ENCODE results near the gene SLC25A26. TPM values are rescaled to one million over a fixed set of nuclear protein-coding genes. Genes with fewer than 3 reads are reported as not detected.

SLC25A26 gene
- total and polyA plus RNA-seq, 2 experiments from 2014 or later = 19.8 to 25.7 TPM

- no peak overlapping the region for H3K4me3 ChIP-seq
- H3K9me2 ChIP-seq (replicated peaks; ENCODE audit: insufficient read depth) = no peaks in the 10 kb centered on the region
- H3K27ac ChIP-seq = no peak overlapping the region
- TF ChIP-seq EZH2phosphoT487 (IDR thresholded peaks at IDR 0.05; ENCODE audit: low read depth, severe bottlenecking, unreplicated experiment) = no peak
- TF ChIP-seq EZH2 (IDR thresholded peaks at IDR 0.05; ENCODE audit: borderline replicate concordance) = no peak
- TF ChIP-seq CTCF (IDR thresholded peaks at IDR 0.05; ENCODE audit: poor library complexity) = no peak
- no peaks in the 10 kb centered on the region for H4K20me1 ChIP-seq (ENCODE audit: insufficient read depth, poor library complexity, severe bottlenecking)
- DNase-seq (ENCODE audit: low spot score) = no peak
- H3K36me3 ChIP-seq (replicated peaks; ENCODE audit: insufficient read depth, low read depth) = no peaks in the 10 kb centered on the region
- H3K79me2 ChIP-seq = no peaks in the 10 kb centered on the region
- peaks cover 1% of the 10 kb centered on the region for H3K4me1 ChIP-seq (ENCODE audit: insufficient read depth)
- H3K9me3 ChIP-seq (ENCODE audit: low read depth) = no peaks in the 10 kb centered on the region
- no peaks in the 10 kb centered on the region for H3K27me3 ChIP-seq
- H3K4me2 ChIP-seq = no peak overlapping the region
- WGBS (ENCODE audit: low lambda C conversion rate, missing lambda C conversion rate) = 93% methylated on average over 7 of the region's 7 CpGs
- no peak overlapping the region for H2AFZ ChIP-seq
Observed at GRCh38 chr3:66370179-66370578, 149.4 kb downstream of the SLC25A26 start.

GRCh38 chr3:66371432-66371831 is 150.6 kb downstream of the SLC25A26 start:
- DNase-seq (ENCODE audit: low spot score) = no peak
- Histone ChIP-seq H3K79me2 (no peaks in the 10 kb centered on the region), H3K9me3 (ENCODE audit: low read depth) (no peaks in the 10 kb centered on the region), H2AFZ (no peak overlapping the region), H3K27me3 (no peaks in the 10 kb centered on the region), H4K20me1 (ENCODE audit: insufficient read depth, poor library complexity, severe bottlenecking) (no peaks in the 10 kb centered on the region), H3K36me3 (replicated peaks; ENCODE audit: insufficient read depth, low read depth) (no peaks in the 10 kb centered on the region), H3K27ac (no peak overlapping the region), H3K4me2 (no peak overlapping the region), H3K4me1 (ENCODE audit: insufficient read depth) (no peaks in the 10 kb centered on the region), H3K4me3 (no peak overlapping the region), H3K9me2 (replicated peaks; ENCODE audit: insufficient read depth) (no peaks in the 10 kb centered on the region)
- 96% methylated on average over 7 of the region's 7 CpGs for WGBS (ENCODE audit: low lambda C conversion rate, missing lambda C conversion rate)
- no peak for TF ChIP-seq EZH2 (IDR thresholded peaks at IDR 0.05; ENCODE audit: borderline replicate concordance)
- TF ChIP-seq EZH2phosphoT487 (IDR thresholded peaks at IDR 0.05; ENCODE audit: low read depth, severe bottlenecking, unreplicated experiment) = no peak
- TF ChIP-seq CTCF (IDR thresholded peaks at IDR 0.05; ENCODE audit: poor library complexity) = no peak

- H4K20me1 ChIP-seq (ENCODE audit: insufficient read depth, poor library complexity, severe bottlenecking) = no peaks in the 10 kb centered on the region
- H3K4me3 ChIP-seq = no peak overlapping the region
- 63% methylated on average over 18 of the region's 18 CpGs for WGBS (ENCODE audit: low lambda C conversion rate, missing lambda C conversion rate)
- H3K27ac ChIP-seq = no peak overlapping the region
- no peaks in the 10 kb centered on the region for H3K79me2 ChIP-seq
- H3K4me2 ChIP-seq = no peak overlapping the region
- peaks cover 6% of the 10 kb centered on the region for H3K4me1 ChIP-seq (ENCODE audit: insufficient read depth)
- no peaks in the 10 kb centered on the region for H3K27me3 ChIP-seq
- TF ChIP-seq EZH2phosphoT487 (IDR thresholded peaks at IDR 0.05; ENCODE audit: low read depth, severe bottlenecking, unreplicated experiment) (no peak), CTCF (IDR thresholded peaks at IDR 0.05; ENCODE audit: poor library complexity) (peak; percentile 35)
- H3K9me3 ChIP-seq (ENCODE audit: low read depth) = no peaks in the 10 kb centered on the region
- H3K36me3 ChIP-seq (replicated peaks; ENCODE audit: insufficient read depth, low read depth) = no peaks in the 10 kb centered on the region
- no peak overlapping the region for H2AFZ ChIP-seq
- H3K9me2 ChIP-seq (replicated peaks; ENCODE audit: insufficient read depth) = no peaks in the 10 kb centered on the region
- DNase-seq (ENCODE audit: low spot score) = peak; percentile 47
Observed at GRCh38 chr3:66372681-66373350, 152.0 kb downstream of the SLC25A26 start.

All from hepatocyte (in vitro differentiated cells).